NCI-H510A (cell line): ENCODE results near the gene STX11.

ENCODE experiments used
- DNase-seq: peaks from one replicate; lab custom pipeline; 2025; lab: John Stamatoyannopoulos, UW

Gene STX11

GRCh38 chr6:144143106-144143505, 7.2 kb upstream of the STX11 start:
- no peak for DNase-seq

- no peak for DNase-seq
Observed at GRCh38 chr6:144143878-144144277, 6.4 kb upstream of the STX11 start.

DNA sequence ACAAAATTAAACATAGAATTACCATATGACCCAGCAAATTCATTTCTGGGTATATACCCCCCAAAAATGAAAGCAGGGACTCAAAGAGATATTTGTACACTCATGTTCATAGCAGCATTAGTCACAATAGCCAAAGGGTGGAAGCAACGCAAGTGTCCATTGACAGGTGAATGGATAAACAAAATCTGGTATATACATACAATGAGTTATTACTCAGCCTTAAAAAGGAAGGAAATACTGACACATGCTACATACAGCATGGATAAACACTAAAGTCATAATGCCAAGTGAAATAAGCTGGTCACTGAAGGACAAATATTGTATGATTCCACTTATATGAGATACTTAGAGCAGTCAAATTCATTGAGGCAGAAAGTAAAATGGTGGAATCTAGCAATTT, 5.3 kb upstream of the STX11 start:
- DNase-seq = no peak

DNA sequence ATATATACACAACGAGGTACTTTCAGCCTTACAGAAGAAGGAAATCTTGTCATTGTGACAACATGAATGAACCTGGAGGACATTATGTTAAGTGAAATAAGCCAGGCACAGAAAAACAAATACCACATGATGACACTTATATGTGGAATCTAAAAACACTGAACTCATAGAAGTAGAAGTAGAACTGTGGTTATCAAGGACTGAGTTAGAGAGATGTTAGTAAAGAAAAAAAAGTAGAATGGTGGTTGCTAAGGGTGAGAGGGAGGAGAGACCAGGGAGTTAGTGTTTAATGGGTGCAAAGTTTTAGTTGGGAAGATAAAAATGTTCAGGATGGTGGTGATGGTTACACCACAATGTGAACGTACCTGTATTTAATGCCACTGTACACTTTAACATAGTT, 4.8 kb upstream of the STX11 start:
- DNase-seq = no peak

DNA sequence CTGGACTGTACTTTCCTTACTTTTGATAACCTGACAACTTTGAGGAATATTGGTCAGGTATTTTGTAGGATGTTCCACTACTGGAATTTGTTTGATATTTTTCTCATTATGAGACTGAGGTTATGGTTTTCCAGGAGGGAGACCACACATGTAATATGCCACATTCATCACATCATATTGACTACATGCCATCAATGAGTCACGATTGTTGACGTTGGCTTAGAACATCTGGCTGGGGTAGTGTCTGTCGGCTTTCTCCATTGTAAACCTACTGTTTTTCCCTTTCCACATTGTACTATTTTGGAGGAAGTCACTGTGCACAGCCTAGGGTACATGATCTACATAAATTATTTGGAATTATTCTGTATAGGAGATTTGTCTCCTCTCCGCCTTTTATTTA, 1.4 kb upstream of the STX11 start:
- DNase-seq = no peak

- DNase-seq = no peak
Observed at GRCh38 chr6:144149558-144149893, 791 bp upstream of the STX11 start.

DNA sequence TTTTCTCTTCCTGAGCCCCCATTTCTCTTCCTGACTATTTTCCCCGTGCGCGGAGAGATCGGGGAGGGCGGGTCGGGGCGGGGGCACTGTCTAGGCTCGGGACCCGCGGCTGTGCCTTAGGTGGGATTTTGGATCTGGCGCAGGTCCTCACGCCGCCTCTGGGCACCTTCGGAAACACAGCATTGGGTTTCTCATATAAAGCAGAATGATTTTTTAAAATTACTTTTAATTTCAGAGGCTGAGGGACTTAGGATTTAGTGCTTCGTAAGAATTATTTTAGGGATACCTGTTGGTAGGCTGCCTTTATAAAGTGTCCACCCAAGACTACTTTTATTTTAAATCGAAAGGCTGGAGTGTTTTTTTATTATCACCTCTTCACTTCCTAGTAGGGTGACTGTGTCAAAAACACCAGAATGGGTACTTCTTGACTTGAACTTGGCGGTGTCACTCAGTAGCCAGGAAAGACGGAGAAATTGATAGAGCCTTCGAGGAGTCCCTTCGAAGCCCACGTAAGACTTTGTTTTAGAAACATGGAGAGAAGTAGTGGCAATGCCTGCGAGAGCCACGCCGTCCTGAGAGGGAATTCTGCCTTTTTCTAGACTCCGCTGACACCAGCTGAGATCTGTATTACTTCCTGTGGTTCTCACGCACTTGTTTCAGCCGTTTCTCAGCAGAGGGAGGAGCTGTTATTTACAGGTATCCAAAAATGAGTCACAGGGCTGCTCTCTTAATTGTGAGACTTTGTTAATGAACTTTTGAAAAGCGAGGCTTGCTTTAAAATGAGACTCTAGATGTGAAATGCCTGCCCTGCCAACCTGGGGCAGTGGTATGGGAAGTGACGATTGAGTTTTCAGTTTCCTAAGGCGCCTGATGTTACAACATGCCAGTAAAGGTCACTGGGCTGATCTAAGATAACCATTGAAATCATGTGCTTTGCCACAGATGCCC, 667 bp downstream of the STX11 start:
- no peak for DNase-seq

DNA sequence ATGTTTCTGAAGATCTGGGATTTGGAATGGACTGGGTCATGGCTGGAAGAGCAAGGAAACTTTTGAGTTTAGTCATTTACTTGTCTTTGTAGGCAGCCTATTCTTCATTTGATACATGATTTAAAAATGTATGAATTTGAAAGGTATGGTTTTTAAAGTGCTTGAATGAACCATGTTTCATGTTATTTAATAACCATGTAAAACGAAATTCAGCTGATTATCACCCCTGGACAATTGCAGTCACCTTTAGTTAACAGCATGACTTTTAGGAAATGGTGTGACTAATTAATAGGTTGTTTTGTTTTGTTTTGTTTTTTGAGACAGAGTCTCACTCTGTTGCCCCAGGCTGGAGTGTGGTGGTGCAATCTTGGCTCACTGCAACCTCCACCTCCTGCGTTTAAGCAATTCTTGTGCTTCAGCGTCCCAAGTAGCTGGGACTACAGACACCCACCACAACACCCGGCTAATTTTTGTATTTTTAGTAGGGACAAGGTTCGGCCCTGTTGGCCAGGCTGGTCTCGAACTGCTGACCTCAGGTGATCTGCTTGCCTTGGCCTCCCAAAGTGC, 2.1 kb downstream of the STX11 start:
- DNase-seq = no peak

- no peak for DNase-seq
Observed at GRCh38 chr6:144153260-144153659, 2.9 kb downstream of the STX11 start.

DNA sequence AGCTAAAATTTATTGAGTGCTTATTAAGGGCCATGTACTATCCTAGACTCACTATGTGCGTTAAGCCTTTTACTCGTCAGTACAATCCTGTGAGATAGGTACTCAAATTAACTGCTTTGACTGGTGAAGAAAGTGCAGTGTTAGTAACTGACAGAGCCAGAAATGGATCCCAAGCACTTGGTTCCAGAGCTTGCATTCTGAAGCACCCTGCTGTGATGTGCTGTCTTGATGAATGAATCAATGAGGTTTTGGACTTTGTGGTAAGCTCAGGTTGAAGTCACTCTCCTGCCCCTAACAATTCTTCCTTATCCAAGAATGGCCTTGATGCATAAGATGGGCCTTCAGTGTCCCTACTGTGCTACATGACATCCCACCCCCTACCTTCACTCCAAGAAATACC, 3.7 kb downstream of the STX11 start:
- no peak for DNase-seq

DNA sequence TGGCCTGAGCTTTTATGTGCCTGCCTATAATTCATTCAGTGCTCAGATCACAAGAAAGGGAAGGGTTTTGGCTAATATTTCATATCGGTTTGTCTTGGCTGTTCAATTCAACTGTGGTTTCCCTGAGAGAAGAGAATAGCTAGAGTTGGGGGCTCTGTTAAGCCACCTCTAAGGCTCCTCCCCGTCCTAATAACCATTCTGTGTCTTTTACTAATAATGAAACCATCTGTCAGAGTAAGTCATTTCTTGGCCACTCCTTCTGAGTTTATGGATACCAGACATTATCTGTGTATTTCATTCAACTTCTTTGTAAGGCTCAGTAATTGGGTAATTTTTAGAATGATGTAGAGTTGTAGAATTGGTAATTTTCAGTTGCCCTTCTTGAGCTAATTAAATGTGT, 5.2 kb downstream of the STX11 start:
- no peak for DNase-seq

DNA sequence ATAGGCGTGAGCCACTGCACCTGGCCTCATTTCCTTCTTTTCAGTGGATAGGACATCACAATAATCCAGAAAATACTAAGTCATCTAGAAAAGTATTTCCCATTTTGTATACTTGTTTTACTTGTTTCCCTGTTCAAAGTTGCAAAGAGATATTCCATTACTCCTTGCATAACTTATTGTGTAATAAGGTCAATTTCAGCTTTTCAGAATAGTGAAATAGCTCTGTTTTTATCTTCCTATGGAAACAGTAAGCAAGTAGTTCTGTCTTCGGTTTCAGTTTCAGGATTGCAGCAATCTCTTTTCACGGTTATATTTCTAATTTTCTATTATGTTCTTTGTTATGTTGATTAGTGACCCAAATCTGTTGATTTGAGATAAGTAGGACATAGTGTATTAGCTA, 6.0 kb downstream of the STX11 start:
- no peak for DNase-seq

GRCh38 chr6:144156991-144157390, 6.7 kb downstream of the STX11 start:
- DNase-seq = no peak

DNA sequence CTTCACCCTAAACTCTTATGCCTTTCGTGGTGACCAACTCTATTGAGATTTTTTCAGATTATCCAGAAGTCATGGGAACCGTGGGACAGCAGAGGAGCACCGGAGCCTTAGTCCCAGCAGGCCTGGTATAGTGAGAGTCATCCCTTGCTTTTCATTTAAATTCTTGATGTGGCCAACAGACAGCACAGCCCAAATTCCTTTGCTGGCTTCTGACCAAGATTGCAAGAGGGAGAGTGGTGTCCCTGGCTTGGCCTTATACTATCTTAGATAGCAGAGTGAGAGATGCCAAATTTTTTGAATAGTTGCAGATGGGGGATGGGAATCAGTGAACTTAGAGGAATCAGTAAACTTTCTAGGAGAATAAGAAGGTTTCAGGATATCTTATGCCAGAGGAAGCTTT, 7.8 kb downstream of the STX11 start:
- DNase-seq = no peak

DNA sequence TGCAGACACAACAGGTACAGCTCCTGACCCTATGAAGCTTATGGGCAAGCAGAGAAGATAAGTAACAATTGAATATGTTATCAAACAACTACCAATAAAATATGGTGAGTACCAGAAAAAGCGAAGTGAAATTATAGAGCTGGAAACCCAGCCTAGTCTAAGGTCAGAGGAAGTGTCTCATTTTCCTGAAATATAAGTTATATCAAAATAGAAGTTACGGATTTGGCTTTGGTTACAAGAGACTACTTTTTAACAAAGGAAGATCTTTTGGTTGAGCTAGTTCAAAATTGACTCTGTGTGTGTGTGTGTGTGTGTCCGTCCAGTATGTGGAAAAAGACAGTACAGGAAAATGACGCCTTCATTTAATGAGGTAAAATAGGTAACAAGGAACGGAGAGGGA, 8.9 kb downstream of the STX11 start:
- no peak for DNase-seq

GRCh38 chr6:144159742-144160141, 9.4 kb downstream of the STX11 start:
- no peak for DNase-seq

- no peak for DNase-seq
Observed at GRCh38 chr6:144160431-144161005, 10.2 kb downstream of the STX11 start.

- DNase-seq = no peak
Observed at GRCh38 chr6:144161975-144162374, 11.7 kb downstream of the STX11 start.

GRCh38 chr6:144162977-144163376, 12.7 kb downstream of the STX11 start:
- DNase-seq = no peak

GRCh38 chr6:144165784-144166183, 15.5 kb downstream of the STX11 start:
- DNase-seq = no peak

DNA sequence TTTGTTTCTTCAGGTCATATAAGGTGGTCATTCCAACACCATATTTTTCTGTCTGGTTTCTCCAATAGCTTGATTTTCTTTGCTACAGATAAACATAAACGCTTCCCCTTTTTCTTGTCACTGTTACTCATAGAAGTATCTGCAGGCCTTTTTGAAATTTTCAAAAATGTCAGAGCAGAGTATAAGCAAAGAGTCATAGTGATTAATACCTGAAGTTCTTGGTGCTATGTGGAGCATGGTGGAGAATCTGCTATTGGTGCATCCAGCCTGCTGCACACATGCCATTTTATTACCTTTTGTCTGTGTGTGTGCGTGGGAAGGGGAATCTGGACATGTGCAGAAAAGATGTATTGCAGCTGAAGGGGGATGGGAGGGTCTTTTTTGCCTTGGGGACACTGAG, 19.7 kb downstream of the STX11 start:
- no peak for DNase-seq

- DNase-seq = no peak
Observed at GRCh38 chr6:144171406-144171805, 21.1 kb downstream of the STX11 start.

DNA sequence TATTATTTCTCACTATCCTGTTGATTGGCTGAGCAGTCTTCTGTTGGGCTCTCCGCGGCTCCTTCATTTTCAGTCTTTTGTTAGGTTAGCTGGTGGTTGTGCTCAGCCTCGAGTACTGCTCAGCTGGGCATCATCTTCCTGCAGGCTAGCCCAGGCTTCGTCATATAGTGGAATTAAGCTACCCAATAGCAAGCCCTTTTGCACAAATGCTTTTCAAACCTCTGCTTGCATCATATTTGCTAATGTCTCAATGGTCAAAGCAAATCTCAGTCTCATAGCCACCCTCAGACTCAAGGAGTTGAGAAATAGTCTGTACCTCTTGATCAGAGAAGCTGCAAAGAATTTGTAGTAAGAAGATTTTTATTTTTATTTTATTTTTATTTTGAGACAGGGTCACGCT, 23.7 kb downstream of the STX11 start:
- no peak for DNase-seq

DNA sequence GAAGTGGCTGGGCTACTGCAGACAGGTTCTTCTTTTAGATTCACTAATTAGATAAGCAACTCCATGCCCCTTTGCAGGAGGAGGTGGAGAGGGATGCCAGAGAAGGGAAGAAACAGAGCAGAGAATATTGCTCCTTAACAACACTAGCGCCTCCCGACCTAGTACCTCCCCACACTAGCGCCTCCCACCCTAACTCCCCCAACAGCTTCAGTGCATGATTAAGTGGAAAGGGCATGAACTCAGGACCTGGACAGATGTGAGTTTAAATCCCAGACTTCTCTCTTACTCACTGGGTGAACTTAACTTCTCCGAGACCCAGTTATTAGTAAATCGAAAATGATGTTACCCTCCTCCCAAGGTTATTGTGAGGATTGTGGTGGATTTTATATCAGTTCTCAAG, 25.7 kb downstream of the STX11 start:
- DNase-seq = no peak
